ENCODE measurements around the gene NPEPL1.

NPEPL1 gene

DNA sequence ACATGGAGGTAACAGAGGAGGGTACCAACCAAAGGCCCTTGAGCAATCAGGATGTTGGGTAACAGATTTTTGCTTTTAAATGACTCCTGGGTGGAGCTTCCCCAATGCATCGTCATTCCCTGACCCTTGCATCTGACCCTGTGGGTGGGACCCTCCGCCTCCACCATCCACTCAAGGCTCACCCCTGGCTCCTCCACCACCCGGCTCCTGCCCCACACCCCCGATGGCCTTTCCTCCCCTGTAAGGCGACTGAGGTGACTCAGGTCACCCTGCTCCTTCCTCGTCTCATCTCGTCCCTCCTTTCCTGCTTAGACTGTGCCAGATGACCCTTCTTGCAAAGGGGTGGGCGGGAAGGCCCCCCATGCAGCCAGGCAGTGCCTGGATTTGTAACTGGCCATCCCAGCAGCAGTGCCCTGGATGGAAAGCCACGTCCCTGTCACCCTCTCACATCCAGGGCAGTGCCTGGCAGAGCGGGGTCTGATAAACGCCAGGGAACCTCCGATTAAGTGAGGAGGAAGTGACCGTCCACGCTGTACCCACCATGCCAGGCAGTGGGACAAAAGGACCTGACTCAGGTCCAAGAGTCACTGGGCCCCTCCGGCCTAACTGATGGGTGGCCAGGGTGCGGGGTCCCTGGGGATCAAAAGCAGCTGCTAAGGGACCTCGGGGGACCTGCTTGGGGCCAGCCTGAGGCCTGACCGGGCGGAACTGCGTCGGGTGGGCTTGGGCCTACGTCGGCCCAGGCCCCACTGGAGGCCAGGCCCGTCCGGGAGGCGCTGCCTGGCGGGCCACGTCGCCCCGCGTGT is 624 bp upstream of the NPEPL1 start:
- Histone ChIP-seq H3K4me2 (ENCODE audit: low read length) (peak overlapping the region; percentile 54), H3K27me3 (ENCODE audit: insufficient read depth, low read length) (no peaks in the 10 kb centered on the region), H3K79me2 (ENCODE audit: insufficient read depth, low read length) (no peaks in the 10 kb centered on the region), H3K9ac (ENCODE audit: low read length) (peak overlapping the region; percentile 55; the same call in 1 of the 2 replicates), H4K20me1 (ENCODE audit: insufficient read depth, low read length) (no peaks in the 10 kb centered on the region), H3K9me2 (ENCODE audit: low read depth, low read length) (no peaks in the 10 kb centered on the region), H3F3A (ENCODE audit: insufficient read depth, low read length) (peaks cover 7% of the 10 kb centered on the region; the same call in 1 of the 2 replicates), H3K36me3 (ENCODE audit: insufficient read depth, low read length) (no peaks in the 10 kb centered on the region), H3K4me3 (ENCODE audit: low read depth, low read length, poor library complexity, severe bottlenecking) (peak overlapping the region; percentile 37), H3K27ac (ENCODE audit: low read depth, low read length, poor library complexity, severe bottlenecking) (peak overlapping the region; percentile 15), H3K4me1 (ENCODE audit: insufficient read depth, low read length, severe bottlenecking) (peaks cover 19% of the 10 kb centered on the region), H3K9me3 (ENCODE audit: low read length) (no peaks in the 10 kb centered on the region), H2AFZ (ENCODE audit: low read length) (peak overlapping the region; percentile 11; the same call in 1 of the 2 replicates)
- TF ChIP-seq CTCF (IDR thresholded peaks at IDR 0.05; ENCODE audit: low read length) (no peak), EZH2 (IDR thresholded peaks at IDR 0.05; ENCODE audit: borderline replicate concordance, low read length) (no peak)

GRCh38 chr20:58693226-58694006 is 816 bp downstream of the NPEPL1 start:
- no peaks in the 10 kb centered on the region for H3K36me3 ChIP-seq (ENCODE audit: insufficient read depth, low read length)
- peak overlapping the region; percentile 78 for H3K4me2 ChIP-seq (ENCODE audit: low read length)
- H3K9ac ChIP-seq (ENCODE audit: low read length): peak overlapping the region; percentile 72
- no peak for TF ChIP-seq CTCF (IDR thresholded peaks at IDR 0.05; ENCODE audit: low read length)
- H3K27me3 ChIP-seq (ENCODE audit: insufficient read depth, low read length): no peaks in the 10 kb centered on the region
- H3K9me3 ChIP-seq (ENCODE audit: low read length): no peaks in the 10 kb centered on the region
- H3K4me1 ChIP-seq (ENCODE audit: insufficient read depth, low read length, severe bottlenecking): peaks cover 19% of the 10 kb centered on the region
- H4K20me1 ChIP-seq (ENCODE audit: insufficient read depth, low read length): no peaks in the 10 kb centered on the region
- peaks cover 7% of the 10 kb centered on the region; the same call in 1 of the 2 replicates for H3F3A ChIP-seq (ENCODE audit: insufficient read depth, low read length)
- no peaks in the 10 kb centered on the region for H3K9me2 ChIP-seq (ENCODE audit: low read depth, low read length)
- H3K79me2 ChIP-seq (ENCODE audit: insufficient read depth, low read length): no peaks in the 10 kb centered on the region
- H3K4me3 ChIP-seq (ENCODE audit: low read depth, low read length, poor library complexity, severe bottlenecking): peak overlapping the region; percentile 61
- no peak overlapping the region for H3K27ac ChIP-seq (ENCODE audit: low read depth, low read length, poor library complexity, severe bottlenecking)
- no peak overlapping the region for H2AFZ ChIP-seq (ENCODE audit: low read length)

GRCh38 chr20:58694241-58695083 is 1.9 kb downstream of the NPEPL1 start:
- H4K20me1 ChIP-seq (ENCODE audit: insufficient read depth, low read length): no peaks in the 10 kb centered on the region
- H3K36me3 ChIP-seq (ENCODE audit: insufficient read depth, low read length): 0 out of 2 replicates have a peak, but pooled peaks cover 5% of the 10 kb centered on the region
- H3K27ac ChIP-seq (ENCODE audit: low read depth, low read length, poor library complexity, severe bottlenecking): no peak overlapping the region
- no peaks in the 10 kb centered on the region for H3K9me3 ChIP-seq (ENCODE audit: low read length)
- H3K27me3 ChIP-seq (ENCODE audit: insufficient read depth, low read length): no peaks in the 10 kb centered on the region
- H3K9ac ChIP-seq (ENCODE audit: low read length): no peak overlapping the region
- no peak for TF ChIP-seq EZH2 (IDR thresholded peaks at IDR 0.05; ENCODE audit: borderline replicate concordance, low read length)
- TF ChIP-seq CTCF (IDR thresholded peaks at IDR 0.05; ENCODE audit: low read length): no peak
- H3K9me2 ChIP-seq (ENCODE audit: low read depth, low read length): no peaks in the 10 kb centered on the region
- peaks cover 7% of the 10 kb centered on the region; the same call in 1 of the 2 replicates for H3F3A ChIP-seq (ENCODE audit: insufficient read depth, low read length)
- H3K4me2 ChIP-seq (ENCODE audit: low read length): no peak overlapping the region; the same call in 1 of the 2 replicates
- H3K4me3 ChIP-seq (ENCODE audit: low read depth, low read length, poor library complexity, severe bottlenecking): no peak overlapping the region
- peaks cover 19% of the 10 kb centered on the region for H3K4me1 ChIP-seq (ENCODE audit: insufficient read depth, low read length, severe bottlenecking)
- H2AFZ ChIP-seq (ENCODE audit: low read length): no peak overlapping the region
- H3K79me2 ChIP-seq (ENCODE audit: insufficient read depth, low read length): no peaks in the 10 kb centered on the region

All from OCI-LY1 (cell line).